GM18520 (cell line): ENCODE measurements around the gene ZPBP.

ENCODE experiments used
- ATAC-seq: cut with Tn5 transposase; IDR thresholded peaks from one replicate; pipeline ENCODE4 v1.9.1; 2021; ENCODE audit not compliant: unreplicated experiment

Gene ZPBP

DNA sequence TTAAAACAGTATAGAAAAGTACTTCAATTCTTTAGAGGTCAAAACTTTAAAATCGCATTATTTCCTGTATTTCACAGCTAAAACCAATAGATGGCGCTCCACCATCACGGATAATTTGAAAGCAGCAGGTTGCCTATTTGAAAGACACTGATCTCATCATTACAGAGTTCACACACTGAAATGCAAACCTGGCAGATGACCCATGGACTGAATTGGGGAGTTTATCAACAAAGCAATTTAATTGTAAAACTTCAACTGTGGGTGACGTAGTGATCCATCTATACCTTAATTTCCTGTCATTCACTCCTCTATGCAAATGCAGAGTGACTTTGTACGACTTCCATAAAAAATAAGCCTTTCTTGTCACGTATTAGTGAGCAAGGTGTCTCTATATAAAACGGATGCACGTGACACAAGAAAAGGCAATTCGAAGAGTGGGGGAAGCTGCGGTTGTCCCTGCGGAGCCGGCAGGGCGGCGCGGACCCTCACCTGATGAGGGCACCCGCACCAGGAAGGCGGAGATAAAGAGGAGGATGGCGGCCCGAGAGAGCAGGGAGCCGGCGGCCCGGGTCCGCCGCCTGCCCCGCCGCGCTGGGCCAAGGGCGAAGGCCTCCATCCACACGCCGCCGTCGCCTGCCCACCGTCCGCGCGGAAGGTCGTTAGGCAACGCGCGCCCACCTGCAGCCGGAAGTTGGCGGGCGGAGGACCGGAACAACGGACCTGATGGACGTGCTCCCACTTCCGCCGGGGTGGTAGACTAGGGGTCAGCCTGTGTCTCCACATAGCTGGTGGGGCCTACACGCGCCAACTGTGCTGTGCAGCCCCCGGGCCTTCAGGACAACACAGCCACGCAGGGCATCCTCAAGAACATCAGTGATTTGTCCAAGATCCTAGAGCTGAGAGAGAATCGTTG is at the start of gene ZPBP:
TSS of gene ZPBP (minus strand) at position 668 of the 913 bp plus-strand sequence. CDS start at position 616, 52 bp downstream.
- no peak for ATAC-seq

DNA sequence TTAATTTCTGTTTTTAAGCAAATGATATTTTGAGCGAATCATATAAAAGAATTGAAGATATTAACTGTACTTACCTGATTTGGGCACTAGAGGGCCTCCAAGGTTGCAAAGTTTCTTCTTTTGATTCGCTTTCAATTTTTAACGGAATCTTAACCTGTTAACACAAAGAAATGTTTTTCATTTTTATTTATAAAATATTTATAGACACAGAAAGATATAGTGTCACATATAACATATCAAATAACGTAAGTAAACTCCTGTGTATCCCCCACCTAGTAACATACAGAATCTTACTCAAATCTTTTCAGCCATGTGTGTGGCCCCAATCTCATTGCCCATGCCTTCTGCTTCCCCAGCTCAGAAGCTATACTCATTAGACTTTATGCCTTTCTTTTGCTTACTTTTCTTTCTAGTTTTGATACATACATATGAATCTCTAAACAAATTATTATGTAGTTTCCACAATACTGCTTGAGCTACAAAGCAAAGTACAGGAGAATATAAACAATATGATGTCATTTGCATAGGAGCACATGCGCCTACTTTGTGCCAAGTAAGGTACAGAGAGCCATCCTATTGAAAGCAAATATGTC is 49.5 kb upstream of the ZPBP start:
- no peak for ATAC-seq

DNA sequence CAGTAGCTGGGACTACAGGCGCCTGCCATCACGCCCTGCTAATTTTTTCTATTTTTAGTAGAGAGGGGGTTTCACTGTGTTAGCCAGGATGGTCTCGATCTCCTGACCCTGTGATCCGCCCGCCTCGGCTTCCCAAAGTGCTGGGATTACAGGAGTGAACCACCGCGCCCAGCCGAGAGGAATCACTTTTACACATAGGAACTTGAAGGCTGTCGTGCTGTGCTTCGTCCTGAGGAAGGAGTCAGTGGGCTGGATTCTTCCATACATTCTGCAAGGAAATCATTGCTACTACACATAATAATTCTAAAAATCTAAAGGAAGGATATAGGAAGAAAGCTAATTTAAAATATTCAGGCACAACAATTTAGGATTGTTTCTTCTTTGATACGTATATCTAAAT is 48.8 kb upstream of the ZPBP start:
- ATAC-seq: no peak

- no peak for ATAC-seq
Observed at GRCh38 chr7:50141131-50141530, 48.1 kb upstream of the ZPBP start.

DNA sequence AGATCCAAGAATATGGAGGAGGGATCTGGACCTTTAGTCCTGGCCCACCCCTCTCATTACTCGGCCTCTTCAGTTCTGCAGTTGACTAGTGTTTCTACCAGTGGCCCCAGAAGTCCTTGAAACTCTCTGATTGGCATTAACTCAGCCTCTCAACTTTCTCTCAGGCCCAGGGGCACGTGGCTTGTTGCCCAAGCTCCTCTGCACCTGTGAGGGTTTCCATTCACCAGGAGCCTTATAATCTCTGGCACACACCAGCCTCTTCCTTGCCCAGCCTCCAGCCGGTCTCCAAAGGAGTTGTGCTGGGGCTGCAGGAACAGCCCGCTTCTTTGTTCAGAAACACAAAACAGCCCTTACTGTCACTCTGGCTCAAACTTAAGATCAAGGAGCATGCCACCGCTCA is 47.6 kb upstream of the ZPBP start:
- no peak for ATAC-seq

DNA sequence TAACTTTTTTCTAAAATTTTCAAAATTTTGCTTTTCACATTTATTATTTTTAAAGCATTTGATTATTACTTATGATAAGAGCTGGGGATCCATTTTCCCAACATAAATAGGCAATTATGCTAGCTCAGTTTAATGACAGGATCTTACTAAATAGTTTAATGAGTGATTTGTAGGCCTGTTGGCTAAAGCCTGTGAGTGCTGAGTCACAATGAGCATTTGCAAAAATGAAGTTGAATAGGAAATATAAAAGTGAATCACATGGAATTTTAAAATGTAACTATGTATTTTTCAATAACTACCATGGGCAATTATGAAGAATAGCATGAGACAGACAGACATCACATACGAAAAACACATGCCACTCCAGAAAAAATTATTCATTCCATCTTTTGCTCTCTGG is 45.1 kb upstream of the ZPBP start:
- no peak for ATAC-seq

DNA sequence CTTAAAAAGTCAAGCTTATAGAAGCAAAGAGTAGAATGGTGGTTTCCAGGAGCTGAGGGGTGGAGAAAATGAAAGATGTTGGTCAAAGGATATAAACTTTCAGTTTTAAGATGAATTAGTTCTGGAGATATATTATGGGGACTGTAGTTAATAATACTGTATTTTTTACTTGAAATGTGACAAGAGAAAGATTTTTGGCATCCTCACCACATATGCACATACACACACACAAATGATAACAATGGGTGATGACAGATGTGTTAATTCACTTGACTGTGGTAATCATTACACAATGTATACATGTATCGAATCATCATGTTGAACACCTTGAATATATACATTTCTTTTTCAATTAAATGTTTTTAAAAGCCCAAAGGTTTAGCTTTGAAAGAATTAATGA is 32.7 kb upstream of the ZPBP start:
- no peak for ATAC-seq

- no peak for ATAC-seq
Observed at GRCh38 chr7:50121286-50121685, 28.2 kb upstream of the ZPBP start.

DNA sequence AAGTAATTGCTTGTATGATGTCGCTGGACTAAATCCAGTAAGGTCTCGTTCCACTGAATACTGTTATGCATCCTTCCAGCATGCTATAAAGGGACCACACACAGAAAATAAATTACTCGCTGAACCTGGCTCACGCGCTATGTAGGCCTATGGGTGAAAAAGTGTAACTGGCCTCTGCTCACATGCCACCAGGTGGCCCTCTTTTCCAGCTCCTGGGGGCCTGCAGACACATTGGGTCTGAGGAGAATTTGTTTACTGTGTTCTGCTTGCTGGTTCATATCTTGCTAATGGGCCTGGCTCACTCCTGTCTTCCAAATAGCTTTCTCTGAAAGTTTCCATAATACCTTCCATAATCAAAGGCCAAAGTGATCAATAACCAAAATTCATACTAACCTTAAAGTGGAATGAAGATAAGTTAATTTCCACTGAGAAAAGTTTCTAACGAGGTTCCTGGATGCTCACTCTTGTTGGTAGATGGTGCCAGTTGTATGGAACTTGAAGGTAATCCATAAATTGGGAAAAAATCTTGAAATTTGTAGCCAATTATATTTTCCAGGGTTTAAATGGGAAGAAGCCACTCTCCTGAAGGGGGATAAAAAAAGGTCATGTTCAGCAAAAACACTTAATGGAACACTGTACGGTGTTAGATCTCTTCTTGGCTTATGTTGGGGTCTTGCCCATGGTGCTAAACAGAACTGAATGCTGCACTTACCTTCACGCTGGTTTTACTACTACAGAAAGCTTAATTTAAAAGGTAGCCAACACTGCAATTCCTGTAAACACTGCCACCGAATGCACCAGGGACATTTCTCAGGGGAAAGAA is 27.0 kb upstream of the ZPBP start:
- peak; percentile 55 for ATAC-seq

GRCh38 chr7:50112250-50112649 is 19.2 kb upstream of the ZPBP start:
- ATAC-seq: no peak

GRCh38 chr7:50101873-50102272 is 8.8 kb upstream of the ZPBP start:
- ATAC-seq: no peak

DNA sequence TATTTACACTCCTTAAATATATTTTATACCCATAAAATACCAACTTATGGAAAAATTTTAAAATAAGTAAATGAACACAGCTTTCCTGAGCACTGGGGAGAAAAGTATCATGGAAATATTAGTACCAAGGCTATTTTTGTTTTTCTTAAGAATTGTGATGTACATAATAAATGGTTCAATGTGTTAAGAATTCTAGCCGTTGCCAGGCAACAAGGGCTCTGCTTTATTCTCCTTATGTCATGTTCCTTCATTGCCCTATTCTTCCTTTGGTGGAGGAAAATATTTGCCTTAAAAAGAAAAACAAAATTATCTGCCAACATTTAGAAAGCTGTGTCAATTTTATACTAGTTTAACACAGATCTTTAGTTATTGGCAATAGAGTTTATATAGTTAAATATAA is 2.6 kb upstream of the ZPBP start:
- no peak for ATAC-seq

- ATAC-seq: no peak
Observed at GRCh38 chr7:50088463-50089129, 4.5 kb downstream of the ZPBP start.

DNA sequence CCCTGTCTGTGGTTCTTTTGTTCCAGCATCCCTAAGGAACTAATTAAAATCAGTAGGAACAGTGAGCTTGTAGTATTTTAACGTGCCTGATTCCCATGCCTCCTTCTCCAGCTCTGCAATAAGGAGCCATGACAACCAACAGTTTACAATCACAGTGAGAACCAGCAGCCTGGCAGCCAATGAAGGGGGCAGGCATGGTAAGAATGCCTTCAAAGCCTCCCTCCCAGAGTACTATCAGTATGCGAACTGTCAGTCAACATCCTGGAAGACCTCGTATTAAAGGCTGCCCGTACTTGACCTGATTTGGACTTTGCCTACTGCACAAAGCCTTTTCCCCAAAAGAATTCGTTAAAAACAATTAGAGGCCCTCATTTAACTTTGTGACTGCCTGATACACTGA is 7.7 kb downstream of the ZPBP start:
- no peak for ATAC-seq

- ATAC-seq: no peak
Observed at GRCh38 chr7:50073093-50073492, 20.0 kb downstream of the ZPBP start.

DNA sequence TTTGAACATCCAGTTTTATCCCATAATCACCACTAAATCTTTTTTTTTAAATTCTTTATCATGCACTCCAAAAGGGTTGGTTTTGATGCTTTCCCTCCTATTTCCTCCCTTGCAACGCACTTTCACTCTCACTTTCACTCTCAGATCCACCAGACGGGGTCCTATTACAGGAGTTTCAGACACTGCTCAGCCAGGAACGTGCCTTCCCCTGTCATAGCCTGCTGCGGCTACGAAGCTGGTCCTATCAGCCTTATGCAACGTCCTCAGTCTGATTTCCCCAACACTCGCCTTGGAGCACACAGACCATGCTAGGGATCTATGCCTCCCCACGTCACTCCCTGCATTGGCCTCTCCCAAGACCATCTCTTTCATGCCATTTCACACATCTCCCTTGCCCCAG is 23.4 kb downstream of the ZPBP start:
- peak; percentile 38 for ATAC-seq

DNA sequence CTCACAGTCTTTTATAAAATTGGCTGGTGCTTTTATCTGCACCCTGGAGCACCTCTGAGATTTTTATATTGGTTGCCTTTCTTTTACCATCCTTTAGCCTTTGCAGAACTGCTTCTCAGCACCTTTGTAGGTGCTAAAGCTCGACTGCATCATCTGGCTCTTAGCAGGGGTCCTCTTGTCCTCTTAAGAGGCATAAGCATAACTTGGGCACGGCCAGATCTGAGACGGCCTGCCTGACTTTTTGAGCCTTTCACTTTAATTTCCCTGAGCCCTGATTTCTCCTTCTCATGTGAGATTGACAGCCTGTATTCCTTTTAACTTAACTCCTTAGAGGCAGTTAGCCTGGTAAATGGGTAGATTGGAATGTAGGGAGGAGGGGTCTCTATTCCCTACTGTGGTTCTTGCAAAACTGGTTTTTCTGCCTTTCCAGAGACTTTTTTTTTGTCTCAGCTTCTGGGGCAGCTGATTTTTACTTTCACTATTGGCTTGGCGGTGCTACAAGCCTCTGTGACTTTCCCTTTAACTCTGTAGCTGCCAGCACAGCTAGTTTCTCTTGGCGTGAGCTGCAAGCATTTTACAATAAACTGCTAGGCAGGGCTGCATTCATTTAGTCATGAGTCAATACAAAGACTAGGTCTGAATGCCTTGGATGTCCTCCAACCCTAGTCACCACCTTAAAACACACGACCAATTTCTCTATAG is 24.0 kb downstream of the ZPBP start:
- peak; percentile 52 for ATAC-seq

- ATAC-seq: peak; percentile 69
Observed at GRCh38 chr7:50068026-50068425, 25.0 kb downstream of the ZPBP start.

DNA sequence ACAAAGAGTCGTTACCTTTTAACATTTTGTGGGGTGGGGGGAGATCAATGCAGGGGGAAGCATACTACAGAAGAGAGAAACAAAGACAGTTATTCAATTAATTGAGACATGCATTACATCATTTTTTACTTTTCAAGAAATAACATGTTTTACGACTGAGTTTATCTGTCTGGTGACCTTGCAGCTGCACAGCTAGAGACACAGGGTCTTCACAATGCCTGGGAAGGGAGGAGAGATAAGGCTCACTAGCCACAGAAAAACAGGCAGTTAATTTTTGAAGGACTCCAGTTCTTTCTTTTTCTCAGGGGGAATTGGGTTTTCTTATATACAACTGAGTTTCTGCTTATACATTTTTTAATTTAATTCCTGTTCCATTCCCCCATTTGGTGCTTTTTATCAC is 30.1 kb downstream of the ZPBP start:
- no peak for ATAC-seq

DNA sequence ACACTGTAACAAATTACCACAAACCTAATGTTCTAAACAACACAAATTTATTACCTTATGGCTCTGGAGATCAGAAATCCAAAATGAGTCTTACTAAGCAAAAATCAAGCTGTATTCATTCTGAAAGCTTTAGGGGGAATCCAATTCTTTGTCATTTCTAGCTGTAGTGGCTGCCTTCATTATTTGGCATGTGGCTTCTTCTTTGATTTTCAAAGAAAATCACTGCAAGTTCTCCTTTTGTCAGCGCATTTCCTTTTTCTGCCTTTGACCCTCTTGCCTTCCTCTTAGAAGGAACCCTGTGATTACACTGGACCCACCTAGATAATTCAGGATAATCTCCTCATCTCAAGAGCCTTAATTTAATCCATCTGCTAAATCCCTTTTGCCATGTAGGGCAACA is 36.9 kb downstream of the ZPBP start:
- no peak for ATAC-seq

DNA sequence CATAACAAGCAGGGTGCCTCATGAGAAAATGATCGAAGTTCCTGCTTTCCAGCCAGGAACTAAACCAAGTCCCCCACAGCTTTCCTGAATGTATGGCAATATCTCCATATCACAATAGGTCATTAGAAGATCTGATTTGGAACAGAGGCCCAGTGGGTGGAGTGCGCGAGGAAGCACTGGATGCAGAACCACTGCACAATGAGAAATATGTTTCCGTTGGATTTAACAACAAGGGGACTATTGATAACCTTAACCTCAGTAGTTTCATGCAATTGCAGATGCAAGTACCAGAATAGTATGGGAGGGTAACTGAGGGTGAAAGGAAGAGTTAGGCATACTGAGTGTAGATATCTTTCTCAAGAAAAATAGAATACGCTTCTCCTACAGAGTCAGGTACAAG is 45.3 kb downstream of the ZPBP start:
- no peak for ATAC-seq
